DMS53 (cell line): ENCODE measurements around the gene PTPRE.
"Not testable (repeated sequence)": the region's sequence is repeated elsewhere in the genome, so short reads cannot be mapped to it uniquely, and the experiment has no call there.

ENCODE experiments used
- DNase-seq: peaks from one replicate; lab custom pipeline; 2025; lab: John Stamatoyannopoulos, UW

The PTPRE gene

DNA sequence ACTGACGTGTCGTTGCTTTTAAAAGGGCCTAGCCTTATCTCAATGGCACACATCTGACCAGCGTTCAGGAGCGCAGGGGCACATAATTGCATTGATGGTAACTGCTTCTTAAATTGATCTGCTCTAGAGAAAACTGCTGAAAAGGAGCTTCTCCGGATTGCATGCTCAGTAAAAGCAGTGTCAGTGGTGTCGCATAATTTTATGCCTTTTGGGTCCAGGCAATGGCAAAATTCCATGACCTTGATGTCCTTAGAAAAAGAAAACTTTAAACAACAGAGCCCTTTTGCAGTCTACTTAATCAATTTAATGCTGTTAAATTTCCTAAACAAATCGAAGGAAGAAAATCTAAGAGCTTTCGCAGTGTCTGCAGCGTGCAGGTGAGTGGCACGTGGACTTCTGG lies 75.7 kb downstream of the PTPRE start:
- no peak for DNase-seq

DNA sequence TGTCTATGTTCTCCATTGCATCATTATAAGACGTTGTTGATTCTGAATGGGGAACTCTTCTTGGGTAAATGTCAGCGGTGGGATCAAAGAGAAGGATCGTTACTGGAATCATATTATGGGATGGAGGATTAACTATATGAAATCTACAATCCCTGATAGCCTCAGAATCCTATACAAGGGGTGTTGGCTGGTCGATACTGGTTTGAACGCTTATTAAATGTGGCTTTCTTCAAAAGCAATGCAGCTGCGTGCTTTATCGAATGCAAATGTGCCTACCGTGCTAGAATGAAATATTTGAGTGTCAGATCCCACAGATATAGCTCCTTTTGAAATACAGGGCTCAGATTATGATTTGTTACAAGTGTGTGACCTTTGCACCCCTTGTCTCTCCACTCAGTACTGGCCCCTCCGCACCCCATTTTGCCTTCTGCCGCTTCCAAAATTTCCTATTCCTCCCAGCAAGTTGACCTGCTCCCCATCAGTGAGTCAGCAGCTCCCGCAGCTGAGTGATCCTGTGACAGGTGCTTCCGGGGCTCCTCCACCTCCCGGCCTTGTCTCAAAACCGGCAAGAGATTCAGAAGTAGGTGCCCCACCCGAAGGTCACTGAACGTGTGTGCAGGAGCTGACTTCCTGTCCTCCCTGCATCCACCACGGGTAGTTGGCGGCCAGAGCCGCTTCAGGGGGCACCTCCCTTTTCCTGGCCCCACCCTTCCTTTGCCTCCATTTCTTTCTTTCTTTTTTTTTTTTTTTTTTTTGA lies 76.6 kb downstream of the PTPRE start:
- DNase-seq: peak; percentile 16

DNA sequence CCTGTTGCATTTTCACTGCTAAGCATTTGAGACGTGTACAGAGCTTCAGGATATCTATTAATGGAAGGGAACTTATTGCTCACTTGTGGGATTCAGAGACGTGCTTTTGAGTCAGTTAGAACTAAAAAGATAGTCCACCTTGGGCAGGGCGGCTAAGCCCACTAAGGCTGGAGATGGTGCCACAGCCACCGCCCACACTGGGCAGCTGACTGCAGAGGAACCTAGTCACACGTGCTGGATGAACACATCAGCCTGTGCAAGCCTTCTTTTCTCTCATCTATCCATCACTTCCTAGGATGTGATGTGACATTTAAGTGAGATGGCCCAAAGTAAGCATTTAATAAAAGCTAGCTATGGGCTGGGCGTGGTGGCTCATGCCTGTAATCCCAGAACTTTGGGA lies 78.0 kb downstream of the PTPRE start:
- no peak for DNase-seq

DNA sequence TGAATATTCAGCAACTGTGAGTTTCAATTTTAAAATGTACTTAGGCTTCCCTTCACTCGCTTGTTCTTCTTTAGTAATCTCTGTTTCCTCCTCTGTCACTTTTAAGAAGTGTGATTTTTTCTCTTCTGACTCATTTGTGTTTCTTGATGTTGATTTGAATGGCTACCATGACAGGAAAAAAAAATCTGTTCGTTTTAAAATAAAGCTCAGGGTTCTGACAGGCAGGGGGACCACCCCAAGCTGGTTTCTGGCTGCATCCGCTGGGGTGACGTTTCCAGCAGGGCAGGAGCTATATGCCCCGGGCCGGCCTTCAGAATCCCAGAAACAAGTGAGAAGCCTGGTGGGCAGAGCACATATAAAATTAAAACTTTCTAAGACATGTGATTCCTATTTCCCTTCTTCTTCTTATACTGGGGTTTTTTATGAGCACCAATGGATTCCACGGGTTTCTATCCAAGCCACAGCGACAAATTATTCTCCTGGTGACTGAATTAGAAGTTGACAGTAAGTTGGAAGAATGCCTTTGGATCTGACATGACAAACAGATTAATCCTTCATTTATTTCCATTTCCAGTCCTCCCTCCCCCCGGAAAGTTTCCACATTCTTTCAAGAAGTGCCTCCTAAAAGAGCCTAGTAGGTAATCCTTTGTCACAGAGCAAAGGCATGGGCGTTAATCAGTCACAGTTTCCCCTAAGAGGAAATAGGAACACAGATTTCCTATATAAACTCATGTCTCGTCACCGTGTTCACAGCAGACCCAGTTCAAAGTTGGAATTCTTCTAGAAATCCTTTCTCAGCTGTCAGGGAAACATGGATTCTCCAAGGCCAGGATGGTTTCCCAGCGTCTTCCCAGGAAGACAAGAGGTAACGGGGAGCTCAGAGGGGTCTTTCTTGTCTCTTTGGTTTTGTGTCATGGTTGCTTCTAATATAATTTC lies 79.9 kb downstream of the PTPRE start:
- DNase-seq: no peak

DNA sequence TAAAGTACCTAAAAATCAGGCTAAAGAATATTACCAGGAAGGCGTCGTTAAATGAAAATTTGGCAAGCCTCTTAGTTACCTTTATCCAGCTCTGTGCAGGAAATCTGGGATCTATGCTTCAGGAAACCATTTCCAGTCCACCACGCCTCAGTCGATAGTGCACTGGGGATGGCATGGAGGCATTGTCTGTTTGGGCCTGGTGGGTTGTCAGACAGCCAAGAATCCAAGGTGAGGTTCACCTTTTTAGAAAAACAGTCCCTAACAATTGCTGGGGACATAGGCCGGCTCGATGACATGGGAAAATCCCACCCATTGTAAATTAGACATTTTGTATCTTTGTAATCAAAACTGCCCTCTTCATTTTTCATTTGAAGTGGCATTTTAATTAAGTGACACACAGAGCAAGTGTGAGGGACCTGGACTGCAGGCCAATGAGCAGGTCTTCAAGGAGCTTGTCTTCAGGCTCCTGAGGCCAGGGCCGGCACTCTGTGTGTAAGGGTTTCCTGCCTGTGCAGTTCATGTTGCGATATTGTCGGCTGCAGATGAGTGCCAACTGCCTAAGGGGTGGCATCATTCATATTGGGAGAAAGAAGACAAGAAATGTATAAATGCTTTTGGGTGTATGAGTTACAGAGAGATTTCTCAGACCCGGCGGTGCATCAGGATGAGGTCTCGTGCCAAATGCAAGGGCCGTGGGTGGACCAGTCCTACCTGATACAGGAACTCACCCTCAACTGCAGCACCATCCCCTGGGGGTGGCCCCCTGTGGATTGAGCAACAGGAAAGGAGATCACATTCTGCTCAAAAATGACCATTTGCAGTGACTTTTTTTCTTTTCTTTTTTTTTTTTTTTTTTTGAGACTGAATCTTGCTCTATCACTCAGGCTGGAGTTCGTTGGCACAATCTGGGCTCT lies 80.8 kb downstream of the PTPRE start:
- DNase-seq: no peak

DNA sequence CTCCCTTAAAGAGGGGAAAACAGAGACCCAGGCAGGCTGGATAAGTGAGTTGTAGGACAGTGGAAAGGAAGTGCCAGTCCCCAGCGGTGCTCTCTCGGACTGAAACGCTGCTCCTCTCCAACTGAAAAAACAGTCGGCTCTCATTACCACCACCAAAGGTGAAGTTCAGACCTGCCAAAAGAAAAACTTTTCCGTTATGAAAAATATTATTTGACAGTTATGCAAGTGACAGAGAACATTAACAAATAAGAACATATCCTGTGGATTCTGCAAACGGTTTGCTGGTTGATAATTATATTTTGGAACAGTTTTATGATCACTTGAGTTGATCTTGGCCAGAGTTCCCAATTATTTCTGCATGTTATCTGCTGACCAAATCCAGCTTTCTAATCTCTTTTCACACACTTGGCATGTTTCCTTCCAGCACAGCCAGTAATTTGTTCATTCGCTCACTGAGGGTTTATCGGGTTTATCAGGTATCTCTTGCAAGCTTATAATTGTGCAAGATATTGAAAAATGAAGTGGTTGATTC lies 82.6 kb downstream of the PTPRE start:
- no peak for DNase-seq

DNA sequence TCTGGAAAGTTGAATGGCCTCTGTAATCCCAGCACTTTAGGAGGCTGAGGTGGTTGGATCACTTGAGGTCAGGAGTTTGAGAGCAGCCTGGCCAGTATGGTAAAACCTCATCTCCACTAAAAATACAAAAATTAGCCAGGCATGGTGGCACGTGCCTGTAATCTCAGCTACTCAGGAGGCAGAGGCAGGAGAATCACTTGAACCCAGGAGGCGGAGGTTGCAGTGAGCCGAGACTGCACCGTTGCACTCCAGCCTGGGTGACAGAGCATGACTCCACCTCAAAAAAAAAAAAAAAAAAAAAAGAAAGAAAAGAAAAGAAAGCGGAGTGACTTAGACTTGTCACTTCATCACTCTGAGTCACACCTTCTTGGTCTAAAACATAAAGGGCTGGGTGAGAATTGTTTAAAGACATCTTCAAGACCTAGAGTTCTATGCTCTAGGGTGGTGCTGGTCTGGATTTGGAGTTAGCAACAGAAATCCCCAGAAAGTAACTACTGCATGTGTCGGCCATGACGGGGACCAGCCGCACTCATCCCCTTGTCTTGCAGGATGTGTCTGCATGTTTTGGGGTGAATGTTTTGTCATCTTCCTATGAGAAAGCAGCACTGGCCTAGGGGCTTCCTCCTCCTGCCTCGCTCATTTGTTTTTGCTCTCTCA lies 83.4 kb downstream of the PTPRE start:
- DNase-seq: not testable (repeated sequence)

DNA sequence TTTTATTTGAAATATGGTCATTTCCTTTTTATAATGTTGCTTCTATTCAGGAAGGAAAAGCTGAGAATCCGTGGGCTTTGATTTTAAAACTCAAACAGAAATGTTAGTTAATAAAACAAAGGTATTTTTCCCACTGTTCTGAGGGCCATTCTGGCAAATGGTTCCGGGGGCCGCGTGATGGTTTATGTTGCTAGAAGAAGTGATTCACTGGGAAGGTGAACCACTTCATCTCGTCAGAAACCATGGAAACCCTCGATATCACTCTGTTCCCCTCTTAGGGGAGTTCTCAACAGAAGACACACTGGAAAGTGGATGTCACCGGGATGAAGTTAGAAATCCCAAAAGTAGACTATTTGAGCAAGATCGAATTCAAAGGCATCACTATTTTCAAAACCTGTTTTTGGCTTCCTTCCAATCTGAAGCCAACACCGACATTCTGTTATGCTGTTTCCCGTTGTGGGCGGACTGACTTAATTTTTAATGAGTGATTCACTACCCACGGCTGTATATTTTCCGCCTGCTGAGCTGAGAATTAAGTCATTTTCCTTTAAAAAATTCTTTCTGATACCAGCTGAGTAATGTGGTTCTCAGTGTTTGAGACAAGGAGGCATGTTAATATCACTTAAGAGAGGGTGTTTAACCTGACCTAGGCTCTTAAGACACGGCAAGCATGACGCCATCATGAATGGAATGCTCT lies 84.1 kb downstream of the PTPRE start:
- no peak for DNase-seq

DNA sequence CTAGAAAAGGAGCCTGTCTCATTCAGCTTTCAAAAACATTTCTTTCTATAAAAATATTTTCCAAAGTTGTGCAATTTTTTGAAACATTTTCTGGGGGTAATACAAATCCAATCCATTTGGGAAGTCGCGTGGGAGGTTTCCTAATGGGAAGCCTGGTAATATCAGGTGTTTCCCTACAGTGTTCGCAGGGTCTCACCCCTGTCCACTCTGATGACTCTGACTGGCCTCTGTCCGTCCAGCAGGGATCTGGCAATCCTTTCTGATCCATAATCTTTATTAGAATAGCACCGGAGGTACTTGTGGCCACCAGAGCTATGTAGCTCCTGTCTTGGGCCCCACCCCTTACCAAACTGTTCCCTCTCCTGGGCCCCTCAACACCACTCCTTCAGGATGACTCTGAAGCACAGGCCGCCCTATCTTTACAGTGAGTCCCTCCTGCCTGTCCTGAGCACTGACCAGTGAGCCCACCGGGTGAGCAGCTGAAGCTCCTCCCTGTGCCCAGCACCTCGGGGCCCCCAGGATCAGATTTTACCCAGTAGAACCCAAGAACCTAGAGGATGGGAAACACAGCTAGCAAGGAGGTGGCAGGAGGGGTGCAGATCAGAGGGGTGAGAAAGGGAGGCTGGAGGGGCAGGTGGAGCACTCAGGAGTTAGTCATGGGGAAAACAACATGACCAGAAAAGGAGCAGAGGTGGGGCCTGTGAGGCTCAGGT lies 84.8 kb downstream of the PTPRE start:
- no peak for DNase-seq

DNA sequence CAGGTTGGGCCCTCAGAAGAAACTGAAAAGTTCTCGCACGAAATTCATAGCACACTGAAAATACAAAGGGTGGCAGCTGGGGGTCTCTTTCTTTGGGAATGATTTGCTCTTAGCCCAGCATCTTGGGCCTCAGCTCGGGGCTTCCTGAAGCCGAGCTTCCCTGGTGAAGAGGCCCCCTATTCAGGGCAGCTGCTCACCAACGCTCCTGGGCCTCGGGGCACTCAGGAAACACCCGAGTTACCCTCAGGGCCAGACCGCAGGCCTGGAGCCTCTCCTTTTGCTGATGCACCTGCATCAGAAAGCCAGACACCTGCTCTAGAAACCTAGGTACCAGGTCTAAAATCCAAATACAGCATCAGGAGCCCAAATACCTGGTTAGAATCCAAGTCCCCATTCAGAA lies 85.5 kb downstream of the PTPRE start:
- DNase-seq: no peak

DNA sequence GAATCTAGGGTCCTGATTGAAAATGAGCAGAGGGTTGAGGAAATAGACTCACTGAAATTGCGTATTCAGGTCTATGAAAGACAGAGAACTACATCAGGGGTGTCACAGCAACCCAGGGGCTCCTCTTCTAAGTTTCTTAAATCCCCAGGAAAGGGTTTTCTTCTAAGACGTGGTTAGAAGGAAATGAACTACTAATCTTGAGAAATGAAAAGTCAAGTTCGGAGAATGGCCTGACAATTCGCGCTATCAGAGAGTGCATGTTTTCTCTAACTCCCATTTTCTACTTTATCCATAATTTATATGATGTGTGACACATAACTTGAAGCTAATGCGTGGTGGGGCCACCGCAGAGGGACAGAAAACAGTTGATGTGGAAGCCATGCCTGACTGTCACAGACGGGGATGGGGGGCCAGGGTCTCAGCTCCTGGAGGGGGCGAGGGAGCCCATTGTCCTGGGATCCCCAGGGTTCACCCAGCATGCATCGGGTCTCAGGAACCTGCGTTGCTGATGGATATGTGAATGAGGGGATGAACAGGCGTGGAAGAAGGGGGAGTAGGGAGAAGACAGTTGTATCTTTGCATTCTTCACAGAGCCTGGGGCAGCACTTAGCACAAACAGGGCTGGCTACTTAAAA lies 86.3 kb downstream of the PTPRE start:
- DNase-seq: no peak

DNA sequence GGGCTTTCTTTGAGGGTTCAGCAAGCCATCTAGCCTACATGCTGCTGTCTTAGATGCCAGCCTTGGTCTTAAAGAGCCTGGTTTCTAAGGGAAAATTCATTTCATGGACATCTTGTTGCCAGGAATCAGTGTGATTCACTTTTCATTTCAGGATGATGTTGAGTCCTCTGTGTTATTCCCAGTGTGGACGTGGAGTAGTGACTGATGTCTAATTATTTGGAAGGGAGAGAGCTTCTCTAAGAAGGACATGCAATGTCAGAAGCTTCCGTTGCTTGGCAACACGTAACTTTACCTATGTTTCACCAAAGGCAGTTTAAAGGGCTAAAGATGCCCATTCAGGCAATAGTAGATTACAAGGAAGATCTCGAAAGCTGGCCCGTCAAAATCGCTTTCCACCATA lies 89.0 kb downstream of the PTPRE start:
- DNase-seq: no peak

DNA sequence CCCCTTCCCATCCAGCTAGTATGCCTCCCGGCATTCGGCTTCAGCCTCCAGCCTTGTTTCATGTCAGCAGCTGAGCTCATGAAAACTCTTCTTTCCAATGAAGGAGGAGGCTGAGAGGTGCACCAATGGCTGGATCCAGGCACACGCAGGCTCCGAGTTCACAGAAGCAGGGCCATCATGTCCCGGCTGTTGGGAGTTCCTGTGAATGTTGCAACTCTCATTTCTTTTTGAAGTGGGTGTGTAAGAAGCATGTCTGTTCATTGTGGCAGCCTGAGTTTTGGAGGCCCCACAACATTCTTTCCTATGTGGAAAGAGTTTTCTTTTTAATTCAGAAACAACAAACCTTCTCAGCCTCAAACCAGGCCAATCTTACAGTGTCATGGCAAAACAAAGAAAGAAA lies 89.7 kb downstream of the PTPRE start:
- DNase-seq: no peak

DNA sequence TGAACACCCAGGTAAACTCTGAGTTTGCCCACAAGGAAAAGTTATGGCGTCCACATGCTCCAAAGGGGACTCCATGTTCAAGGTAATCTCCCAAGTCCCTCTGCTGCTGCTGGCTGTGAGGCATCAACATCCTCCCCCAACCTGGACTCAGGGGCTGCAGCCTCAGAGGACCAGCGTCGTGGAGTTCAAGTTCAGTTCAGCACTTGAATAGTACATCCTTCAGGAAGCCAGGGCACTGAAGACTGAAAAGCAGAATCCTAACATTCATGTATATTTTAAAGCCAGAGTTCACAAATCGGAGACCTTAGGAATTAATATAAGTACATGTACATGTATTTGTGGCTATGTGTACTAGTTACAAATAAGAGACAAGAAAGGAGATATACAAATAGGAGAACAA lies 90.4 kb downstream of the PTPRE start:
- DNase-seq: no peak

DNA sequence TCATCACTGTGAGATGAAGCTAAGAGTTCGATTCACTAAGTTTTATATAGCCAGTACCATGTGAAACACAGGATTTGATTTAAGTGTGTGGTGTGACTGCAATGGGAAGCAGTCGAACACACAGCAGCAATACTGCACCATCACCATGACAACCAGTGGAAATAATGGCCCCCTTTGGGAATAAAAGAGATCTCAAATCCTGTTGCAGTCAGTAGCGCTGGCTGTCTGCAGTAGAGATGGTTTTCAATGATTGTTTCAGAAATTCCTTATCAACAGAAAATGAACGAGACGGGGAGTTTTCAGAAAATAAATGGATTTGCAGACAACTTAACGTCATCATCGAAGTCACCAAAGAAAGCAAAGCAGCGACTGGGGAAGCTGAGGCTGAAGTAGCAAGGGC lies 91.0 kb downstream of the PTPRE start:
- no peak for DNase-seq

DNA sequence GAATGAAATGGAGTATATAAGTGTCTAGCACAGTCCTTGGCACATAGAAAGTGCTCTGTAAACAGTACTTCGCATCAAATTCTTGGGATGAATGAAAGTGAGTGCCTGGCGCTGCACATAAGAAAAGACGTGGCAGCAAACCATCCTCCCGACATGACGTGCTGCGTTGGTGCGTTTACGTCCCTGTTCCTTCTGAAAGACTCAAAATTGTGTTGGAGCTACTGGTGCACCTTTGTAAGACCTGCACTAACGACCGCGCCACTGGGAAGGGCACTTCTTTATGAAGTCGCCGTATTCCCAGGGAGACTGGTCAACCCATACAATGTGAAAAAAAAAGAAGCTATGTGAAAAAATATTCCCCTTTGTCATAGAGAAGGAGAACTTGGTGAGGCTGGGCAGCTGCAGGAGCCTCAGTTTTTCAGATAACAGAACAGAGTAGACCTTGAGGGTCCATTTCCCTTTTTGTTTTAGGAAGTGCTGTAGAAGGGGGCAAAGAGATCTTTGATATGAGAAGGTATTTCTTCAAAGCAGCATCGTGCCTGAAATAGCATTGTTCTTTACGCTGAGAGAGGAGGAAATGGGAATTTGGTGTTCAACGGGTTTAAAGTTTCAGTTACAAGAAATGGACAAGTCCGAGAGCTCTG lies 91.7 kb downstream of the PTPRE start:
- no peak for DNase-seq

DNA sequence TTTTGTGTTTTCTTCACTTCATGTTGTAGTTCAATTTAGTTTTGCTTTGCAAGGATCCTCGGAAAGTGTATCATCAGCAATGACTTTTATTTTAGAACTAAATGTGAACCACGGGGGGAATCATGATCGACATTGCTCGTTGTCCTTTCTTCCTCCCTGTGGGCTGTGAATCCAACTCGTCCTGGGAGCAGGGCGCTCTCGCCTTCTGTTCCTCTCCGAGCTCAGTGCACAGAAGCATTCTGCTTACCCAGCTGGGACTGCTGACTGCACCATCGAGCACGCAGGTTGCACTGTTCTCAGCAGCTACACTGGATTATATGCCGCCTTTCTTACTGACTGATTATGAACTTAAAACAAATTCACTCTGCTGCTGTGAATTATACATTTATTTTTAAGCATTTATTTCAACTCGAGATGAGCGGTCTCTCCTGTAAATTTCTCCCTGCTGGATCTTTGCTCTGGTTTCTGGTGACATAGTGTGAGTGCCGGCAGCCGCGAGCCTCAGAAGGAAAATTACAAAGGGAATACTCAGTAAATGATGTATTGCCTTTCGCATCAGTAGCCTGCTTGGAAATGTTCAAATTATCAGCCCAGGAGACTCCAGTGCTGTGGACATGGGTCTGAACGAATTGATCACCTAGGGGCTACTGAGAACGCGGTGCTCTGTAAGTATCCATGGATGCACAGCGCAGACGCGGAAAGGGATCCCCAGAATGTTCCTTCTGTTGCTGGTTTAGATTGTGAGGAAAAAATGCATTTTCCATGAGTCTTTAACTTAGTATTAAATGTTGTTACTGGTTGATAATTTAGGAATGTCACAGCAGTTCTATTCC lies 92.6 kb downstream of the PTPRE start:
- DNase-seq: no peak
